AG08396 (cell line): ENCODE data around the gene FUOM.

Experiments used
- DNase-seq: peaks from one replicate; pipeline ENCODE4 v3.0.0; 2012; ENCODE audit warnings: low spot score, mixed read lengths

Gene FUOM

DNA sequence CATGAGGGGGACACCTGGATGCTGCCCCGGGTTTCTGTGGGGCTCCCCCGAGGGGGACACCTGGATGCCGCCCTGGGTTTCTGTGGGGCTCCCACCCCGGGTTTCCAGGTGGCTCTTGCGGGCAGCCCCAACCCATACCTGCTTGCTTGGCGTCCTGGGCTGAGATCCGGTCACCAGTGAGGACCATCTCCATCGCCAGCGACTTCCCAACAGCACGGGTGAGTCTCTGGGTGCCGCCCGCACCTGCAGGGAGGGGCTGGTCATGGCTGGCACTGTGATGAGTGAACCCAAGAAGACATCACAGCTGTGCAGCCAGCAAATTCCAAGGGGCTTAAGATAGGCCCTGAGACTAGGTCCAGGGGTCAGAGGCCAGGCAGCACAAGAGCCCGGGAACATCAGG lies 8.9 kb upstream of the FUOM start:
- no peak for DNase-seq

DNA sequence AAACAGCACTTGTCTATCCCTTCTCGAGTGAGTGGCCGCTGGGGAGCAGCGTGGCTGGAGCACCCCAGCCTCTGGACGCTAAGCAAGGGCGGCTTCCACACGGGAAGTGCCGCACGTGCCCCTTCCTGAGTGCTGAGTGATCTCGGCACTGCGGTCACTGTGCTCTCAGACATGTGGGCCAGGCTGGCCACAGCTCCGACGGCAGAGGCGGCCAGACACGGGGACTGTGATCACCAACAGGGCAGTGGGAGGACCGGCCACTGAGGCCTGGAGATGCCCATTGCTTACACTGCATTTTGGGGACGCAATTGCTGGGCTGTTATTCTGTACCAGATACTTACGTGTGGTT lies 8.3 kb upstream of the FUOM start:
- no peak for DNase-seq

DNA sequence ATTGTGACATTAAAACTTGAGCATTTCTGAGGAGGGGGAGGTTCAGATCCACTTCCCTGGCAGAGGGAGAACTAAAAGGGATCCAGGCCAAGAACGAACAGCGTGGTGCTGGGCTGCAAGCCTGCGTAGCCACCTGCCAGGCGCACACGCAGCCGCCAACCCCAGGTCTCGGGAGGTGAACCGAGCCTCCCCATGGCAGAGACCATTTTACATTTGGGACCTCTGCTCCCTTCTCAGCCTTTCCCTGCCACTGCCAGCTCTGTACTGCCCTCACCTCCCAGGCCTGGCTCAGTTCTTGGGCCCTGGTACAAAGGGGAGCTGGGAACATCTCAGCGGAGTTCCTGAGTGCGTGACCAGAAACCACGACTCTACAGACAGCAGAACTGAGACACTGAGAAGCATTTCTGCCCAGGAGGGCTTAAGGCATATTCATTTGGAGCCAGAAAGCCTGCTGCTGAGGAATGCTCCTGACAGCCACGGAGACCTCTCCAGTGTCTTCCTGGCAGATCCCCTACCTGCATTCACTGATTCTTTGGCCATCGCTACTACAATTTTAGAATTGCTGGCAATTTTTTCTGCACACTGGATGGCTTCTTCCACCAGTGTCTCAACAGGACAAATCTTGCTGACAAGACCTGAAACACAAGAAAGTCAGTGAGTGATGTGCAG lies 7.8 kb upstream of the FUOM start:
- DNase-seq = no peak

DNA sequence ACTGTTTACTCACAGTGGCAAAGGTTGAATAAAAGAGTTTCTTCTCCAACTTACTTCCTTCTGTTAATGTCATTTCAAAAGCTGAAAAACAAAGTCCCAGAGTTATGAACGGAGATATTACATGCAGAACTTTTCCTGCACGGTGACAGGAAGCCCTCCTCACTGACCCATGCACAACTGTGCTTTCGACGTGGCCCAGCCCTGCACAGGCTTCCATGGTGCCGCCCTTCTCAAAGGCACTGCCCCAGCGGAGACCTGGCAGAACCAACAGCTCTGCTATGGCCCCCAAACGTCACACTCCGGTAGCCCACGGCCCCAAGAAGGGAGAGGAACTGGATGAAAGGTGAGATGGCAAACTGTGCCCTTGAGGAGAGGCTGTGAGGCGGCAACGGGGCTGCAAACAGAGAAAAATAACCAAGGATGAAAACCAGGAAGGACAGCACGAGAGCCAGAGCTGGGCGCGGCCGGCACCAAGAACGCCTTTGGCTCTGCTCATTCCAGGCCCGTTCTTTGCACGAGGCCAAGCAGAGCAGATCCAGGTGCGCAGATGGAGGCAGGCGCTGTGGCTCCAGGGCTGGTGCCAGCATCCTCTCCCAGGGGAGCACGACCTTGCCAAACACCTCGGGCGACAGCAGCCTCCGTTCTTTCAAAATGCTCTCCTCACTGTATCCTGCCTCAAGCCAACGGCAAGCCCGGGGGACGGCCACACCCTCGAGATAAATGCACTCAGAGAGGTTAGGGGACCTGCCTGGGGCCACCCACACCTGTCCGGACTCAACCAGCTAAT lies 7.0 kb upstream of the FUOM start:
- DNase-seq = no peak

DNA sequence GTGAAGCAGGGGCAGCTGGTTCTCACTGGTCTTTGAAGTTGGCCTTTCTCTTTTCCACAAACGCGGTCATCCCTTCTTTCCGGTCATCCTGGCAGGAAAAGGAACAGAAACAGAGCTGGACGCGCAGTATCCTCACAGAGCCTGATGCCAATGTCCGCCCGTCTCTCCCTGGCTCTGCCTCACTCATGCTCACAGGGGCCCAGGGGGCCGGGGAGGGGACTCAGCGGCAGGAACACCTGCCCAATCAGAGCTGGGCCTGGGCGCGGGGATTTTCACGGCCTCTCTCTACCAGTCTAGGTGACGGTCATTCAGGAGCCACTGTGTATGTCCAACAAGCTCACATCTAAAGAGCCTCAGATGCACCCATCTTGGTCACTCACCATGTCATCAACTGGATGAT lies 5.0 kb upstream of the FUOM start:
- DNase-seq = no peak

DNA sequence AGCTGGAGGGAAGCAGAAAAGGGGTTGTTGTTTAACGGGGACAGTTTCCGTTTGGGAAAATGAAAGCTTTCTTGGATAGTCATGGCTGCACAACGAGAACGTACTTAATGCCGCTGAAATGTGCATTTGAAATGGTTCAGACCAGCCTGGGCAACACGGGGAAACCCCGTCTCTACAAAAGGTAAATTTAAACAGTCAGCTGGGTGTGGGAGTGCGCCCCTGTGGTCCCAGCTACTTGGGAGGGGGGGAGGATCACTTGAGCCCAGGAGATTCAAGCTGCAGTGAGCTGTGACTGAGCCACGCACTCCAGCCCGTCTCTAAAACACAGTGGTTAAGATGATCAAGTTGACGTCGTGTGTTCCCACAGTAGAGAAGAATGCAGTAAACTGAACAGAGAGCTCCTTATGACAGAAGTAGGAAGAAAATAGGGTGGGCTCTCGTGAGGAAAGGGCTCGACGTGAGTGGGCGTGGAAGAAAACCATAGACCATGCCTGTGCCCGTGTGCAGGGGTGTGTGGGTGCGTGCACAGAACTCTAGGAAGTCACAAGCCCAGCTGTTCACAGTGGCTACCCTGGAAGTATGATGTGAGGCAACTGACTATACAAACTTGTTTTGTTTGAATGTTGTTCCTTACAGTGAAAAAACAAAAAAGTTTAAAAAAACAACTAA lies 4.1 kb upstream of the FUOM start:
- no peak for DNase-seq

DNA sequence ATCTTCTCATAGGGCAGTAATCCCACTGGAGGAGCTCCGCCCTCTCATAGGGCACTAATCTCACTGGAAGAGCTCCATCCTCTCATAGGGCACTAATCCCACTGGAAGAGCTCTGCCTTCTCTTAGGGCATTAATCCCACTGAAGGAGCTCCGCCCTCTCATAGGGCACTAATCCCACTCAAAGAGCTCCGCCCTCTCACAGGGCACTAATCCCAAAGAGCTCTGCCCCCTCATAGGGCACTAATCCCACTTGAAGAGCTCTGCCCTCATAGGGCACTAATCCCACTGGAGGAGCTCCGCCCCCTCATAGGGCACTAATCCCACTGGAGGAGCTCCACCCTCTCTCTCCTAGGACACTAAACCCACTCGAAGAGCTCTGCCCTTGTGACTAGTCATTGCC lies 3.4 kb upstream of the FUOM start:
- DNase-seq = no peak

DNA sequence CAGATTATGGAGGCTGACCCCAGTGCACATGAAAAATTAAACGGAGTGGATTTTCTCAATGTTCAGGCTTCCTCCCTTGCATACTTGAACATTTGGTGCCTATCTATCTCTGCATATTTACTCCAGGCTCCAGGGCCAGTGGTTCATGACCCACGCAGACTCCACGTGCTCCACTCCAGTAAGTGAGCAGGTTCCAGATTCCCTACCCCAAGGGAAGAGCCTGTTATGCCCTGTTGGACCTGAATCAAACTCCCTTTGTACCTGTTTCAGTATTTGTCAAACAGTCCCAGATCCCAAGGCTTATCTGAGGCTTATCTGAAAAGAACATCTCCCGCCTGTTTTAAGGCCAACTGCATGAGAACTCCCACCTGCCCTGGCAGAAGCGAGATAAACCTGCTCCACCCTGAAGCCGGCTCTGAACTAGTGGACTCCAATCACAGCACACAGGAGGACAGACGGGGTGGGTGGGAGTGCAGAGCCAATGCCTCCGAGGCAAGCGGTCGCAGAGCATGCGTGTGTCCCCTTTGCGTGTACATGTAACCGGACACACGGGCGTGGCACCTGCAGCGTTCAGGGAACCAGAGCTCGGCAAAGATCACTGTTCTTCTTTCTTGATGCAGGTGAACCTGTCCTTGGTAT lies 2.3 kb upstream of the FUOM start:
- DNase-seq = no peak

DNA sequence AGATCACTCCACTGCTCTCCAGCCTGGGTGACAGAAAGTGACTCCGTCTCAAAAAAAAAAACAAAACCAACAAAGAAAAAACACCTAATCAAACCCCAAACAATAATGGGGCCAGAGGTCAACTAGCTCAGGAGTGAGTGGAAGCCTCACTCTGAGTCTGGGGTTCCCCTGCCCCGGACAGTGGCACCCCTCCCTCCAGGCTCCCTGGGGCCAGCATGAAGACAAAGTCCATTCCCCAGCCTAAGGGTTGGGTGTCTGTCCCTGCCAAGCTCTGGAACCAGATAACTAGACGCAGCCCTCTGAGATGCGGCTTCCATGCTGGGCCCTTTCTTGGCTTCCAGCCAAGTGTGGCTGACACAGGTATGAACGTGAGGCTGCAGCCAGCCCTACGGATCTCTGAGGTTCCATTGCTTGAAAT lies 1.7 kb upstream of the FUOM start:
- DNase-seq = no peak

DNA sequence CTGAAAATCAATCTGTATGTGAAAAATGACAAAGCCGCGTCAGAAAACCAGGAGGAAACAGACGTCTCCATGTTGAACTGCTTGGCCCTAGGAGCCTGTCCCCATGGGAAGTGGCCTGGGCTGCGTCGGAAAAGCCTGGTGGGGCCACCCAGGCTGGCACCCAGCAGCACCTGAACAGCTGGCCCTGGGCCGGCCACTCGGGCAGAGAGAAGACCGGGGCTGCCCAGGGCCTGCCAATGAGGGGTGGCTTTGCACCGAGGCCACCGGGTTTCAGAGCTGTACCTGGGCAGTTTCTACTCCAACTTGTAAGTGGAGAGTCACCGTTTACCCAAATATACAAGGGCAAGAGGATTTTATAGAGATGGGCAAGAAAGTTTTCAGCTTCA lies 1.1 kb upstream of the FUOM start:
- no peak for DNase-seq

DNA sequence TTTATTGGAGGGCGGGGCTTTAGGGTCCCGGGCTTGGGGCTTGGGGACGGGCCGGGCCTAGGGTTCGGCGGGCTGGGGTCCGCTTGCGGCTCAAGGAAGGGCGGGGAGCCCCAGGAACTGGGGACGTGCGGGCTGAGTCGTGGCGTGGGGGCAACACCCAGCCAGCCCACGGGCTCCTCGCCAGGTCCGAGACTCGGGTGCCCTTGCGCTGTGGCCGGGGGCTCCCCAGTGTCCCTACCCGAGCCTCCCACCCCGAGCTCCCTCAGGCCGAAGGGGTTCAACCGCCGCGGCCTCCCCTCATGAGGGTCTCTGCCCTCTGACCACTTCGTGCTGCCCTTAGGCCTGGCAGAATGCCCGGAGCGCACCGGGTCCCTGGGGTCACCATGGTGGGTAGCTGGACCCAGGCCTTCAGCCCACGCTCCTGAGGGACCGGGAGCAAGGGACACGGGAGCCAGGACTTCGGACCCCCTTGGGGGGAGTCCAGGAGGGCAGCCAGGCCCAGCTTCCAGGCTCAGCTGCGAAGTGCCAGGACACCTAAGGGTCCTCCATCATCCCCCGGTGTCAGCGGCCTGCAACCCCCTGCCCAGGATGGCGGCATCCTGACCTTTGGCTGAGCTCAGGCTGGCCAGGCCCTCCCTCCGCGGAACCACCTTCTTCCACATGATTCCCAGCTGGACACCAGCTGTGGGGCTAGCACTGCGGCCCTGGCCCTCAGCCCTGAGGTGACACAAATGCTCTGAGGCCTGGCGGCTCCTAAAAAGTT lies 524 bp upstream of the FUOM start:
- no peak for DNase-seq

DNA sequence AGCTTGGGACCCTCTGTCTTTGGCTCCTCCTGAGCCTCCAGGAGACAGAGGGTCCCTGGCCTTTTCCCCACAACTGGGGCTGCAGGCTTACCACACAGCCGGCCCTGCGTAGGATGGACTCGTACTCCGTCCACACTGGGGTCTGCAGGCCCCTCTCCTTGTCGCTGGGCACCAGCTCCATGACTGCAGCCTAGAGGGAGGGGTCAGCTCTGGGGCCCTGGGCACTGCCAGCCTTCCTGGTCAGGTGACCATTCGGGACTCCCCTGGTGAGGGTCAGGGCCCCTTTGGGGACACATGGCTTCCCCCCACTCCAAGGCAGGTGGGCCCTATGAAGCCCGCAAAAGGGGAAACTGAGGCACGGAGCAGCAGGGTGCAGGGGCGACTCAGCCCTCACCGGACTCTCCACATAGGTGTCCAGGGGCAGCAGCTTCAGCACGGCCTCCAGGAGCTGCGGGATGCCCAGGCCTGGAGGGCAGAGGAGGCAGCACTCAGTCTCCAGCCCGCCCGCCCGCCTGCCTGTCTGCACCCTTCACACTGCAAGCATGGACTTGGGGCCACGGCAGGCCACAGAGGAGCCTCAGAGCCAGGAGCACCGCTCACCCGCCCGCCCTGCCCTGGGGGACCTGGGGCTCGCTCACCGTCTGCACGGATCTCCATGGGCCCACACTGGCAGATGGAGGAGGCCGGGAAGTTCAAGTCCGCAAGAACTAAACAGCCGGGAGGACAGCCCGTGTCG lies 1.1 kb downstream of the FUOM start:
- DNase-seq = no peak

DNA sequence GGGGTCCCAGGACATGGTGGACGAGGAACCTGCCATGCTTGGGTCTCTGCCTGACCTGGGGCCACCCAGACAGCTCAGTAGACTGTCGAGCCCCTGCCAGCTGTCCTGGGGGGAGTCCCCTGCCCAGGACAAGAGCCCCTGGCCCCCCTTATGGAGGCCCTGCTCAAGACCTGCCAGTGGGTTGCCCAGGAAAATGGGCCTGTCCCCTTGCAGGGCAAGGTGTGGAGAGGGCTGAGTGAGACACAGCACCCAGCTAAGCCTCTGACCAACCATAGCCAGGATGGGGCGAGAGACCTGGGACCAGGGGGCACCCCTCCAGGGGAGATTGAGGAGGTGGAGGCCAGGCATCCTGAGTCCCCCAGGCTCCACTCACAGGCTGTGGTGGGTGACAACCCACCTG lies 1.8 kb downstream of the FUOM start:
- DNase-seq = no peak

DNA sequence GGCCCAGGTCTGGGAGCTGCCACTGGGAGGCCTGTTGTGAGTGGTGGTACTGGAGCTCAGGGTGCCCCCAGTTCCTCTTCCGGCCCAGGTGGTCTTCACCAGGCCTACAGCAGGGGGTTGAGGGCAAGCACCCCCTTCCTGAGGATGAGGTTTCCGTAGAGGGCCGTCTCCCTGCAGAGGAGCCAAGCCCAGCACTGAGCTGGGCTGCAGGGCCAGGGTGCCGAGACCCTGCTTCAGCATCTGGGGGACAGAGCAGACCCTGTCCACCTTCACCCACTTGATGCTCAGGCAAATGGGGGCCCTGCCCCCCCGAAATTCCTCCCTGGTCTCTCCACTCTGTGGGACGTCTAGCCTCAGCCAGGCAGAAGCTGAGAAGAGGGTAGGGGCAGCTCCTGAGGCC lies 2.6 kb downstream of the FUOM start:
- no peak for DNase-seq

DNA sequence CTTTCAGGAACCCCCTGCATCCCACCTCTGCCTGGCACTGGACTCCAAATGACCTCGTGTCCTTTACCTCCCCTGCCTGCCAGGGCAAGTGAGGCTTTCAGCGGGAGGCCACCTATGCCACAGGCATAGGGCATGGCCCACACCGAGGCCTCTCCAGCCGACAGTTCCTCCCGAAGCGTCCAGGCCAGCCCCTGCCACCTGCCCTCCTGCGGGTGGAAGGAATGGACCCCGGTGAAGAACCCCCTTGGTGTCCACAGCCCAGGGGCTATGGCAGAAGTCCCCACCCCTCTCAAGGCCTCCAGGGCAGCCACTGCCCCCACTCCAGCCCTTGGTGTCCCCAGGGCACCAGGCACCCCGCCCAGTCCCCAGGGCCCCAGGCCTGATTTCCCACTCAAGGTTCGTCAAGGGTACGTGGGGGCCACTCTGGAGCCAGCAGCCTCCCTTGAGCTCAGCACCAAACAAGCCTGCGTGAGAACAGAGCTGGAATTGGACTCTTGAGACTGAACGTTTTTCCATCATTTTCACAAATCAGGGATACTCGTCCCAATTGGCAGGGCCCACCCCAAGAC lies 3.1 kb downstream of the FUOM start:
- no peak for DNase-seq

DNA sequence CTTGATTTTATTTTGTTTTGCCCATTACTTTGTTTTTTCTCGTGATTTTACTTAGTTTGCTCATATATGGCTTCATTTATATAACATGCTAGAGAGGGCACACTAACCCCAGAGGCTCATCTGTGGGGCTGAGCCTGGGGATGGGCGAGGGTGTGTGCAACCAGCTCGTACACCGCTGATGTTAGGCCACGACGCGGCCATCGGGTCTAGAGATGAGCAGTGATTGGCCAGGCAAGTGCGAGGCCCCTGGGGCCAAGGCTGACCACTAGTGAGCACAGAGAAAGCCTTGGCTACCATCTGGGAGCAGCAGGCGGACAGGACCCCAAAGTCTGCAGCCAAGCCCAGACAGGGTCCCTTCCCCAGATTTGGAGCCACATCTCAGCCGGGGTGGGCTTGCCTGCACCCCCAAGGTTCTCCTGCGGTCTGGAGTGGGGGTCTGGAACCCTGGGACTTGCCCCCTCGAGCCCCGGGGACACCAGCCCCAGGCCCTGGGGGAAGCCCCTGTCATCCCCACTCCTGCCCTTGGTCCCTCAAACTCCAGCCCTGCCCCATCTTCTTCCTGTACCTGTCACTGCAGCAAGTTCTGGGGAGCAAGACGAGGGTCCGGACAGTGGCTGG lies 3.7 kb downstream of the FUOM start:
- DNase-seq = no peak

DNA sequence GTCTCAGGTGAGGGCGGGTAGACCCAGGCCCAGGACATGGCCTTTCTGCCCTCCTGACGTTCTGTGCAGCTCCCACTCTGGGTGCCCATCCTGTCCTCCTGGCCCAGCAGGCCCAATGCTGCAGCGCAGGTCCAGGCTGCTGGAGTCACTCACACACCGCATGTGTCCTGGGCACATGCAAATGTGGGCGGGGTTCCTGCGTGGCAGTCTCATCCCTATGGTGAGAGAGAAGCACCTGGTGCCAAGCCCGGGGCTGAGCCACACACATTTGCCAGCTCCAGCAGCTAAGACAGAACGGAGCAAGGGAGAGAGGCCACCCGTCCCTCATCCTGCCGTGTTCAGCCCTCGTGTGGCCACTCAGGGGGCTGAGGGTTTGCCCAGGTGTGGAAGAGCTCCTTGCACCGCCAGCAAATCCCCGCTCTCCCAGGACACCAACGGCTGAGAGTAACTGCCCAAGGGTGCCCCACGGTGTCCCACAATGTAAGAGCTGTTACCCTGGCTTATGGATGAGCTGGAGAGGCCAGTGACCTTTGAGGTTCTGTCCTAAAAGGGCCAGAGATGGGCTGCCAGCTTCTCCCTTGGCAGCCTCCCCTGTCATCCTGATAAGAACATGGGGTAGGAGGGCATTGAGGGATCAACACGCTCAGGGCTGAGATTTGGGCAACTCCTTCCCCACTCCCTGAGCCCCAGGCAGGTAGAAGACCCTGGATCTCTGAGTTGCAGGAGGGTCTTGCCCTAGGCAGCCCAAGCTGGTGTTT lies 4.4 kb downstream of the FUOM start:
- no peak for DNase-seq

DNA sequence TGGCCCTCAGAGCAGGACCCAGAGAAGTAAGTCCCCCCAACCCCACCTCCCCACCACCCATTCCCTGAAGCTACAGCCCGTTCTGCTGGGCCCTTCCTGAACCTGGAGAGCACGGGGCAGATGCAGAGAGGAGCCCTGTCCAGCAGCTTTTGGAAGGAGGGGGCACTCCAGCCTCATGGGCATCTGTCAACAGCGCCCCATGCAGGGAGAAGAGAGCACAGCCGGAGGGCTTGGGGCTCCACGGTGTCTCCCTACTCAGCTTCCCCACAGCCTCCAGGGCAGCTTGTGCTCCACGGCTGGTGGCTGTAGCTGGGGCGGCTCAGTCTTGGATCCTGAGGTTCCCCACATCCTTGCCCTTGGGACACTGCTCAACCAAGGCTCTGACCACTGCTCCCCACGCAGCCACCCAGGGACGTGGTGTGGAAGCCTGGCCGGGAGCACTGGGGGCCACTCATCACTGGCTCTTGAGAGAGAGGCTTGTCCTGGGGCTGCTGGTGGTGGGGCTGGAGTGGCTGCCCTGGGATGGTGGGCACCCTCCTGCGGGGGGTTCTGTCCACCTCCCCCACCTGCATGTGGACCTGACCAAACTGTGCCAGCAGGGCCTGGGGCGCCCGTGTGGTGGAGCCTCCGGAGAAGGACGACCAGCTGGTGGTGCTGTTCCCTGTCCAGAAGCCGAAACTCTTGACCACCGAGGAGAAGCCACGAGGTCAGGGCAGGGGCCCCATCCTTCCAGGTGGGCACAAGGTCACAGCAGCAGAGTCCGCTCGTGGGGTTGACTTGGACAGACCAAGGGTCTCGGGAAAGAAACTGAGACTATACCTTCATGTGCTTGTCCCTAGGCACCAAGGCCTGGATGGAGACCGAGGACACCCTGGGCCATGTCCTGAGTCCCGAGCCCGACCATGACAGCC lies 6.2 kb downstream of the FUOM start:
- DNase-seq = no peak

DNA sequence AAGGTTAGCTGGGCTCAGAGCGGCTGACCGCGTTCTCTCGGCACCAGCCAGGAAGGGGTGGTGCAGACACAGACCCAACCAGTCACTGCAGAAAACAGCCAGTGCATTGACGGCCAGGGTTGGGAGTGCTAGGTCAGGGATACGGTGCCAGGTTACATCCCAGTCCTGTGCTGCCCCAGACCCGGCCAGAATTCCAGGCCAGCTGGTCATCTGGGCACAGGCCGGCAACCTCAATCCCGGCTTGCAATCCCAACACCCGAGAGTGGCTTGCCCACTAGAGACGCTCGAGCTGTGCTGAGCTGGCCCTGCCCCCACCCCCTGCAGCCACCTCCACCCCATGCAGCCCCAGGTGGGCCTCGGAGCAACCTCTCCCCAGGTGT lies 6.9 kb downstream of the FUOM start:
- no peak for DNase-seq
